ENCODE measurements around the gene GFY.
A peak's percentile ranks its signal among the peaks of the same experiment; 100 is the strongest.
"Not testable (repeated sequence)": the region's sequence is repeated elsewhere in the genome, so short reads cannot be mapped to it uniquely, and the experiment has no call there.

The GFY gene

DNA sequence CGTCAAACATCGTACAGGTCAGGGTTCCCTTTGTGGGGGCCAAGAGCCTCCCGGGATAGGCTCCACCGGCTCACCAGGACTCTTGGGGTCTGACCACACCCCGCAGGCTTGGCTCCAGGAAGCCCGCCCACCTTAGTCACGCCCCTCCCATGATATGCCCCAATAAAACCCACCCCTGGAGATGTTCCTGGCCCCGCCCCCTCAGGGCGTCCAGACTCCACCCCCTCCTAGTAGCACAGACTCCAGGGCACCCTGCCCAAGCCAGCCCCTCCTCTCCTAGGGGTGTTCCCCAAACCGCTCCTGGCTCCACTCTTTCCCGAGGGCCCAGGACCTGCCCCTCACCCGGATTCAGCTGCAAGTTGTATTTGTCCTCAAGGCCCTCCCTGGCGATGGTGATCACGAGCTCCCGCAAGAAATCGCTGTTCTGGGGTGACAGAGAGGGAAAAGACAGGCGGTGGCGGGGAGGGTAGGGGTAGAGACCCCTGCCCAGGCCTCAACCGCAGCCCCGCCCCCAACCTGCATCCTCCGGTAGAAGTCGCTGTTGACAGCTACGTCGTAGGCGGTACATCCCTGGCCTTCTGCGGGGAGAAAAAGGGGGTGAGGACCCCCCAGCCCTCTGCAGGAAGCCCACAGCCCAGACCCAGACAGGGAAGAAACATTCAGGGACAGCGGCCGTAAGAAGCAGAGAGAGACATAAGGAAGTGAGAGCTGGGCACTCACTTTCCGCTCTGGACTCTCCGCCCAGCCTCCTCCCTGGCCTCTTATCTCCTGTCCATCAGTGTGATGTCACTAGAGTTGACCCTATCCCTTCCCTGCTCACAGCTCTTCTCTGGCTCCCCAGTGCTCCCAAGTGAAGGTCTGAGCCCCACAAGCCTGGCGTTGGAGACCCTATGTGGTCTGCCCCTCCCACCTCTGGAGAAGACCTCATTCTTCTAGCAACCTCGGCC is 22.6 kb downstream of the GFY start:
- DNase-seq: peak; percentile 14

DNA sequence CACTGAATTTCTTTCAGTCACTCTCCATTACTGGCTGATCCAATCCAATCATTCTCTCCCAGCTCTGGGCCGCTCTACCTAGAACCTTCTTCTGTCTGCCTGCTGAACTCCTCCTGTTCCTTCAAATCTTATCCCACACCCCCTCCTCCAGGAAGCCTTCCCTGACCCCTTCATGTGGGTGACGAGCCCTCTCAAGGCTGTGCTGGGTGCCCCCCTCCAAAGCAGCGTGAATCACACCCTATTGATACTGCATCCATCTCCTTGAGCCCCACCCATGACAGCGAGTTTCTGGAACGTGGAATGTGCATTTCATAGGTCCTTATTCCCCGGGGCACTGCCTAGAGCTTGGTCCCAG is 23.2 kb downstream of the GFY start:
- no peak for DNase-seq

GRCh38 chr19:49450405-49450804 is 25.2 kb downstream of the GFY start:
- DNase-seq: no peak

DNA sequence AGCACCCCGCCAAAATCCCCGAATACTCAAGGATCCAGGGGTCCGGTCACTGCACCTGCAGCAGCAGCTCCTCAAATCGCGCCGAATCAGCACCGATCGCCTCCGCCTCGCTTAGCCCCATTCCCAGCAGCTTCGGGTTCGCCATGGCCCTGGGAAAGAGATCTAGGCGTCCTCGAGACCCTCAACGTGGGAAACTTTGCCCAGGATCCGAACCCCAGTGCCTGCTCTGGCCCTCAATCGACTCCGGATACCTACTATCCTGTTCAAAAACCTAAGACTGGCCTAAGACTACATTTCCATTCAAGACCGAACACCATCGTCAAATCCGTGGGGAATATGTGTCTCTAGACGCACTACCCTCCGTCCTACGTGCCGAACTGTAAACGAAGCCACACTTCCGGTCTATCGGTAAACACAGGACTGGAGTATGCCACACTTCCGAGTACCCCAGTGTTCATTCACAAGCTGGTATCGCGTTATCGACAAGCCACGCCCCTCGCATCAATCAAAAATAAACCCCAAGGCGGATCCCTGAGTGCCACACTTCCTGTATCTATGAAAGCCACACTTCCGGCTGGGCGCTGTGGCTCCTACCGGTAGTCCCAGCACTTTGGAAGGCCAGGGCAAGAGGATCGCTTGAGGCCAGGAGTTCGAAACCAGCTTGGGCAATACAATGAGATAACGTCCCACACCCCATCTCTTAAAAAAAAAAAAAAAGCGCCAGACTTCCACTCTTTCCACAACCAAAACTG is 26.4 kb downstream of the GFY start, which contains the start of gene PIH1D1:
Gene PIH1D1, minus strand, starts transcription at position 385 of the 752 bp plus-strand sequence. Its CDS starts 240 bp downstream, at position 145.
- peak; percentile 93 for DNase-seq

GRCh38 chr19:49453013-49453756 is 28.0 kb downstream of the GFY start, which contains the start of gene ALDH16A1:
Gene ALDH16A1, plus strand, starts transcription at chr19:49453225. Its CDS starts 107 bp downstream, at chr19:49453332.
- DNase-seq: peak; percentile 98

DNA sequence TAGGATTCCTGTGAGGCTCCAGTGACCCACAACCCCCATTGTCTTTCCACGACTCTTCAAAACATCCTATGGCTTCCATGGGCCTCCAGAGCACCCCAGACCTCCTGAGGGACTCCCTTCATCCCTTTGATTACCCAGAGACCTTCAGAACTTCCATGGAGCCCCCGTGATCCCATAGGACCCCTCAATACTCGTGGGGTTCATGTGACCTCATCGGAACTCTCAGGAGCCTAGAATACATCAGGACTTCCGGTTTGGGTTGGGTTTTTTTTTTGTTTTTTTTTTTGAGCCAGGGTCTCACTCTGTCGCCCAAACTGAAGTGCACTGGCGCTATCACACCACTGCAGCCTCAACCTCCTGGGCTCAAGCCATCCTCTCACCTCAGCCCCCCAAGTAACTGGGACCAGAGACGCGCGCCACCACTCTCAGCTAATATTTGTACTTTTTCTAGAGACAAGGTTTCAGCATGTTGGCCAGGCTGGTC is 28.6 kb downstream of the GFY start:
- DNase-seq: no peak

DNA sequence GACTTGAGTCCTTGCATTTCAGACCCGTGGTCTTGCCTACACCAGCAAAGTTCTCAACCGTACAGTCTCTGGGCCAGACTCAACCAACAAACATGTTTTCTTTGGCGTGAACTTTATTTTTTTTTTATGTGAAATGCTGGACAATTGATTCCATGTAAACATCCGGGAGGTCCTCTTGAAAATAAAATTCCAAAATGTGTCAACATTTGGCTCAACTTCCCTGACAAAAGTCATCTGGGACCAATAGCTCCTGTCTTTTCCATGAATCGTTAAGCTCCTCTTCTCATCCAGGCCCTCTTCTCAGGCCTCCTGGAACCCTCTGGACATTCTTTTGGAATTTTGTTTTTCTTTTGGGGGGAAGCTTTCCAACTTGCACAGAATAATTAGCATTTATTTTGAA is 30.6 kb downstream of the GFY start:
- DNase-seq: no peak

- no peak for DNase-seq
Measured at GRCh38 chr19:49456326-49456725, 31.1 kb downstream of the GFY start.

GRCh38 chr19:49458567-49458903 is 33.3 kb downstream of the GFY start:
- DNase-seq: no peak

GRCh38 chr19:49459388-49459787 is 34.2 kb downstream of the GFY start:
- no peak for DNase-seq

DNA sequence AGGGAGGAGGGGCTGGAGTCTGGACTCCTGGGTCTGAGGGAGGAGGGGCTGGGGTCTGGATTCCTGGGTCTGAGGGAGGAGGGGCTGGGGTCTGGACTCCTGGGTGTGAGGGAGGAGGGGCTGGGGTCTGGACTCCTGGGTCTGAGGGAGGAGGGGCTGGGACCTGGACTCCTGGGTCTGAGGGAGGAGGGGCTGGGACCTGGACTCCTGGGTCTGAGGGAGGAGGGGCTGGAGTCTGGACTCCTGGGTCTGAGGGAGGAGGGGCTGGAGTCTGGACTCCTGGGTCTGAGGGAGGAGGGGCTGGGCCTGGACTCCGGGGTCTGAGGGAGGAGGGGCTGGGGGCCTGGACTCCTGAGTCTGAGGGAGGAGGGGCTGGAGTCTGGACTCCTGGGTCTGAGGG is 35.9 kb downstream of the GFY start:
- DNase-seq: not testable (repeated sequence)

GRCh38 chr19:49461656-49462055 is 36.5 kb downstream of the GFY start:
- no peak for DNase-seq

- DNase-seq: no peak
Measured at GRCh38 chr19:49462492-49462891, 37.3 kb downstream of the GFY start.

DNA sequence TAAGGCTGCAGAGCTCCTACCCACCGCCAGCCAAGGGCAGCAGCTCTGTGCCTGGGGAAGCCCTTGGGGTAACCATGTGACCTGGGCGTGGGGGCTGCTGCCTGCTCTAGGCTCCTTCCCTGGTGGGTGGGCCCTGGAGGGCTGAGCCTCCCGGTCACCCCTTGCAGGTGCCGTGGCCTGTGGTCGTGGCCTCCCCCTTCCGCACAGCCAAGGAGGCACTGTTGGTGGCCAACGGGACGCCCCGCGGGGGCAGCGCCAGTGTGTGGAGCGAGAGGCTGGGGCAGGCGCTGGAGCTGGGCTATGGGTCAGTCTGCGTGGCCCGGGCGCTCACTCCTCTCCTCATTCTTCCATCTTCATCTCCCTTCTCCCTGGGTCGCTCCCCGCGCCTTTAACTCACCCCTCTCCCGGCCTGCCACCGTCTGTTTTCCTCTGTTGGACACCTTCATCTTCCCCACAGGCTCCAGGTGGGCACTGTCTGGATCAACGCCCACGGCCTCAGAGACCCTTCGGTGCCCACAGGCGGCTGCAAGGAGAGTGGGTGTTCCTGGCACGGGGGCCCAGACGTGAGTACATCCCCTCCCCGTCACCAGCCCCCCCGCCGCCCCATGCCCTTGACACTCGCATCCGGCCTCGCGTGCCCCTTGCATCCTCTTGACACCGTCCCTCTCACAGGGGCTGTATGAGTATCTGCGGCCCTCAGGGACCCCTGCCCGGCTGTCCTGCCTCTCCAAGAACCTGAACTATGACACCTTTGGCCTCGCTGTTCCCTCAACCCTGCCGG is 39.0 kb downstream of the GFY start:
- no peak for DNase-seq

DNA sequence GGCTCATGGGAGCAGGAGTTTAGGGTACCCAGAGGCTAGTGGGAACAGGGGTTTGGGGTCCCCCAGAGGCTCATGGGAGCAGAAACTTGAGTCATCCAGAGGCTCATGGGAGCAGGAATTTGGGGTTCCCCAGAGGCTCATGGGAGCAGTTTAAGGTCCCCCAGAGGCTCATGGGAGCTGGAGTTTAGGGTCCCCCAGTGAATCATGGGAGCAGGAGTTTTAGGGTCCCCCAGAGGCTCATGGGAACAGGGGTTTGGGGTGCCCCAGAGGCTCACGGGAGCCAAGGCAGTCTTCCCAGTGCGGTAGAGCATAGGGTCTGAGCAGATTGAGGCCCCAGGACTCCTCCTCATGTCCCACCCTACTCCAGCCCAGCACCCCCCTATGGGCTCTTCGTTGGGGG is 40.2 kb downstream of the GFY start:
- DNase-seq: no peak

DNA sequence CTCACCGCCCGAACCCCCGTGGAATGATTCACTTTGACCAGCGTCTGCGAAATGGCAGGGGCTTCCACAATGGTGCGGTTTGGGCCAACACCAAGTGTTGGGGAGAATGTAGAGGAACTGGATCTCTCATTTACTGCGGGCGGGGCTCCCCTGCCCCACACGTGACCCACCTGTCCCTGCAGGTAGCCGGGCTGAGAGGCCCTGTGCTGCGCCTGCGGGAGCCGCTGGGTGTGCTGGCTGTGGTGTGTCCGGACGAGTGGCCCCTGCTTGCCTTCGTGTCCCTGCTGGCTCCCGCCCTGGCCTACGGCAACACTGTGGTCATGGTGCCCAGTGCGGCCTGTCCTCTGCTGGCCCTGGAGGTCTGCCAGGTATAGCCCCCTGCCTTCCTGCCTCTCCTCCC is 43.0 kb downstream of the GFY start:
- DNase-seq: no peak

DNA sequence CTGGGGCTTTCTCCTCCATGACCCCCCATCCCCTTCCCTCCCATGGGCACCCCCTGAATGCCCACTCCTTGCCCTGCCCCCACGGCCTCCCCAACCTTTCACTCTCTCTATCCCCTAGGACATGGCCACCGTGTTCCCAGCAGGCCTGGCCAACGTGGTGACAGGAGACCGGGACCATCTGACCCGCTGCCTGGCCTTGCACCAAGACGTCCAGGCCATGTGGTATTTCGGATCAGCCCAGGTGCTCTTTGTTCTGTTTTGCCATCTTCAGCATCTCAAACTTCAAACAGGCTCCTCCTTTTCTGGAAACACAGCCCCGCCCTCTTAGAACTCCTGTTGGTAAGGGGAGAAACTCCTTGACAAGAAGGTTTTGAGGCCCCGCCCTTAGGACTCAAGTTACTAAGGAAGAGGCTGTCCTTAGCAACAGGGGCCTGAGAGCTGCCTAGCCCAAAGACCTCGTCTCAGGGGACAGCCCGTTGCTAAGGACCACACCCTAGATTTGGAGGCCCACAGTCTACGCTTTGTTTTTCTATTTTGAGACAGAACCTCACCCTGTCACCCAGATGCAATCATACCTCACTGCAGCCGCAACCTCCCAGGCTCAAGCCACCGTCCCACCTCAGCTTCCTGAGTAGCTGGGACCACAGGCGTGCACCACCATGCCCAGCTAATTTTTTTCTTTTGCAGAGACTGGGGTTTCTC is 43.7 kb downstream of the GFY start:
- DNase-seq: no peak

DNA sequence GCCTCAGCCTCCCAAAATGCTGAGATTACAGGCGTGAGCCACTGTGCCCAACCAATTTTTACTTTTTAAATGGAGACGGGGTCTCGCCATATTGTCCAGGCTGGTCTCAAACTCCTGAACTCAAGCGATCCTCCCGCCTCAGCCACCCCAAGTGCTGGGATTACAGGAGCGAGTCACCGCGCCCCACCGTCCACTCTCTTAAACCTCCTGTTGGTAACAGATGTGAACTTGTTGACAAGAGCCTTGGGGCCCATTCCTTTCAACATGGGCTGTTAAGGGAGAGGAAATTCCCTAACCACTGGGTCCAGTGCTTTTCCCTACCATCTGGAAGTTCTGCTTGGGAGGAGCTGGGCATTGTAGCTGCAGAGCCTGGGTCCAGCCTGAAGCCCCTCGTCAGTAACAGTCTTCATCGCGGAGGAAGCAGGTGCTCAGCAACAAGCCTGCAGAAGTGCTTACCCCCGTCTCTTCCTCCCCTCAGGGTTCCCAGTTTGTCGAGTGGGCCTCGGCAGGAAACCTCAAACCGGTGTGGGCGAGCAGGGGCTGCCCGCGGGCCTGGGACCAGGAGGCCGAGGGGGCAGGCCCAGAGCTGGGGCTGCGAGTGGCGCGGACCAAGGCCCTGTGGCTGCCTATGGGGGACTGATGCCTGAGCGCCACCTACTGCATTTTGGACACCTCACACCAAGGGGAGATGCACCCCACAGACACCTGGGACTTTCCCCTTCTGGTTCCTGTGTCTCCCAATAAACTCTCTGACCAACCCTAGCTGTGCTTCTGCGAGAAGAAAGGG is 44.8 kb downstream of the GFY start:
- no peak for DNase-seq

DNA sequence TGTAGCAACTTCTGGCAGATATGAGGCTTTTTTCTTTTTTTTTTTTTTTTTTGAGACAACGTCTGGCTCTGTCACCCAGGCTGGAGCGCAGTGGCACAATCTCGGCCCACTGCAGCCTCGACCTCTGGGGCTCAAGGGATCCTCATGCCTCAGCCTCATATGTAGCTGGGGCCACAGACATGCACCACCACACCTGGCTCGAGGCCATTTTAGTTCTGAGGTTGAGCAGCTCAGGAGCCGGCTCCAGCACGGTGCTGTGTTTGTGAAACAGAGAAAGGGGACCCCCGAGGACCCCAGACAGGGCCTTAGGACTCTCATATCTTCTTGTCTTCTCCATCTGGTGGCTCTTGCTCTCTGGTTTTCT is 45.4 kb downstream of the GFY start:
- DNase-seq: no peak

- no peak for DNase-seq
Measured at GRCh38 chr19:49472936-49473335, 47.7 kb downstream of the GFY start.

- not testable (repeated sequence) for DNase-seq
Measured at GRCh38 chr19:49473501-49473867, 48.3 kb downstream of the GFY start.

Data from T1000 (cell line).